ENCODE measurements around the gene FCGR1A. TPM values are rescaled to one million over a fixed set of nuclear protein-coding genes. Genes with fewer than 3 reads are reported as not detected.
"Not testable (repeated sequence)": the region's sequence is repeated elsewhere in the genome, so short reads cannot be mapped to it uniquely, and the experiment has no call there.

The FCGR1A gene
- total and polyA plus RNA-seq, 2 donors (not counting 3 experiments of a cell fraction or from before 2014, with no cell fraction given): not detected

GRCh38 chr1:149740590-149741230 is 41.8 kb upstream of the FCGR1A start:
- dilution Hi-C loops (cut with MboI; ENCODE audit: extremely low pct_ligation_motif_present, low sequenced_read_pairs); H3K4me3 ChIP-seq (replicated peaks in 1 of 3; ENCODE audit: insufficient read depth in 1 of 3, low read depth in 1 of 3, low read length in 3 of 3); BruUV-seq (replicated peaks); H3K9ac ChIP-seq (replicated peaks; ENCODE audit: extremely low read depth, insufficient read depth, low read length); DNase-seq (ENCODE audit: low read depth, low spot score); H3K9me3 ChIP-seq (replicated peaks; ENCODE audit: control insufficient read depth, insufficient read depth, low read length); H3K79me2 ChIP-seq (ENCODE audit: control insufficient read depth, insufficient read depth, low read length); intact Hi-C loops (cut with micrococcal nuclease); CTCF ChIA-PET; H3K36me3 ChIP-seq (ENCODE audit: control insufficient read depth in 2 of 2, extremely low read depth in 1 of 2, insufficient read depth in 2 of 2, low read length in 2 of 2); H3K9me1 ChIP-seq (replicated peaks; ENCODE audit: control insufficient read depth, extremely low read depth, insufficient read depth, low read length); FAIRE-seq; H2AFZ ChIP-seq (ENCODE audit: low read depth, low read length); H4K20me1 ChIP-seq (replicated peaks; ENCODE audit: control insufficient read depth, extremely low read depth, insufficient read depth, low read length); H3K27me3 ChIP-seq (ENCODE audit: control insufficient read depth in 2 of 2, insufficient read depth in 2 of 2, low read length in 2 of 2); H3K27ac ChIP-seq (ENCODE audit: insufficient read depth, low read depth, low read length); POLR2A ChIA-PET; H3K4me2 ChIP-seq (ENCODE audit: insufficient read depth, low read length); H3K4me1 ChIP-seq (ENCODE audit: control insufficient read depth, extremely low read depth, insufficient read depth, low read length): not testable (repeated sequence)

GRCh38 chr1:149741914-149742313 is 40.6 kb upstream of the FCGR1A start:
- not testable (repeated sequence) for FAIRE-seq; BruUV-seq (replicated peaks)

More at GRCh38 chr1:149741914-149742313, 40.6 kb upstream of the FCGR1A start:
- H3K4me3 ChIP-seq (replicated peaks in 1 of 3; ENCODE audit: insufficient read depth in 1 of 3, low read depth in 1 of 3, low read length in 3 of 3); H3K27ac ChIP-seq (ENCODE audit: insufficient read depth, low read depth, low read length); H2AFZ ChIP-seq (ENCODE audit: low read depth, low read length); POLR2A ChIA-PET; H3K4me2 ChIP-seq (ENCODE audit: insufficient read depth, low read length); dilution Hi-C loops (cut with MboI; ENCODE audit: extremely low pct_ligation_motif_present, low sequenced_read_pairs); H3K9me1 ChIP-seq (replicated peaks; ENCODE audit: control insufficient read depth, extremely low read depth, insufficient read depth, low read length); H3K36me3 ChIP-seq (ENCODE audit: control insufficient read depth in 2 of 2, extremely low read depth in 1 of 2, insufficient read depth in 2 of 2, low read length in 2 of 2); DNase-seq (ENCODE audit: low read depth, low spot score); H3K79me2 ChIP-seq (ENCODE audit: control insufficient read depth, insufficient read depth, low read length); H3K27me3 ChIP-seq (ENCODE audit: control insufficient read depth in 2 of 2, insufficient read depth in 2 of 2, low read length in 2 of 2); intact Hi-C loops (cut with micrococcal nuclease); H3K9me3 ChIP-seq (replicated peaks; ENCODE audit: control insufficient read depth, insufficient read depth, low read length); H3K4me1 ChIP-seq (ENCODE audit: control insufficient read depth, extremely low read depth, insufficient read depth, low read length); H4K20me1 ChIP-seq (replicated peaks; ENCODE audit: control insufficient read depth, extremely low read depth, insufficient read depth, low read length); H3K9ac ChIP-seq (replicated peaks; ENCODE audit: extremely low read depth, insufficient read depth, low read length); CTCF ChIA-PET: not testable (repeated sequence)

All from endothelial cell of umbilical vein (primary cell).